Brain microvascular endothelial cell (primary cell): ENCODE measurements around the gene GNB5.

Experiments used
- DNase-seq: peaks from one replicate; pipeline ENCODE4 v3.0.0-alpha.2; 2020
- H3K27ac ChIP-seq: fragments of 250-450 bp; sonication (Bioruptor Pico); 2 replicates; pipeline ENCODE4 v1.5.1; 2020; ENCODE audit warnings: mild to moderate bottlenecking, moderate library complexity
- H3K27me3 ChIP-seq: fragments of 250-450 bp; sonication (Bioruptor Pico); replicated peaks from 2 replicates; pipeline ENCODE4 v1.5.1; 2020; ENCODE audit warnings: mild to moderate bottlenecking
- H3K36me3 ChIP-seq: fragments of 250-450 bp; sonication (Bioruptor Pico); replicated peaks from 2 replicates; pipeline ENCODE4 v1.5.1; 2020; ENCODE audit warnings: mild to moderate bottlenecking
- H3K4me3 ChIP-seq: 2 replicates; pipeline ENCODE4 v1.5.1; 2011; ENCODE audit warnings: low read depth, mild to moderate bottlenecking, control low read depth, low read length, moderate library complexity
- CTCF ChIP-seq: IDR thresholded peaks from 2 replicates; pipeline ENCODE4 v1.5.1; 2011; ENCODE audit warnings: low read depth, mild to moderate bottlenecking, moderate library complexity, low read length, control low read depth, inconsistent platforms; ENCODE audit errors: missing control alignments
- in situ Hi-C: cut with HindIII; loops from 2 replicates; pipeline ENCODE4 v1.10.0; 2017; ENCODE audit warnings: low sequenced_read_pairs, low pct_ligation_motif_present

GNB5 gene

GRCh38 chr15:52180851-52181450, 10.2 kb downstream of the GNB5 start:
- in situ Hi-C loops, result no loop called here
- no peak for TF ChIP-seq CTCF
- Histone ChIP-seq H3K27me3 (no peaks in the 10 kb centered on the region), H3K36me3 (no peaks in the 10 kb centered on the region), H3K27ac (no peak overlapping the region), H3K4me3 (no peak overlapping the region)
- no peak for DNase-seq

GRCh38 chr15:52180196-52180835, 10.9 kb downstream of the GNB5 start:
- in situ Hi-C loops, result no loop called here

GRCh38 chr15:52179278-52180195, 11.7 kb downstream of the GNB5 start:
- Histone ChIP-seq H3K36me3 (no peaks in the 10 kb centered on the region), H3K27me3 (no peaks in the 10 kb centered on the region), H3K4me3 (peak overlapping the region; percentile 78), H3K27ac (peak overlapping the region; percentile 77)
- DNase-seq, result peak; percentile 56
- no peak for TF ChIP-seq CTCF
- in situ Hi-C loops, result no loop called here

More at GRCh38 chr15:52180196-52180835, 10.9 kb downstream of the GNB5 start:
- Histone ChIP-seq H3K27ac (no peak overlapping the region), H3K36me3 (no peaks in the 10 kb centered on the region), H3K27me3 (no peaks in the 10 kb centered on the region), H3K4me3 (peak overlapping the region; percentile 78)
- no peak for TF ChIP-seq CTCF
- DNase-seq, result no peak

- no peaks in the 10 kb centered on the region for H3K27me3 ChIP-seq
- TF ChIP-seq CTCF, result no peak
- H3K27ac ChIP-seq, result peak overlapping the region; percentile 77
- no peak for DNase-seq
- in situ Hi-C loops, result no loop called here
- H3K36me3 ChIP-seq, result no peaks in the 10 kb centered on the region
- peak overlapping the region; percentile 78 for H3K4me3 ChIP-seq
These were observed 12.4 kb downstream of the GNB5 start for GRCh38 chr15:52178765-52179164.

DNA sequence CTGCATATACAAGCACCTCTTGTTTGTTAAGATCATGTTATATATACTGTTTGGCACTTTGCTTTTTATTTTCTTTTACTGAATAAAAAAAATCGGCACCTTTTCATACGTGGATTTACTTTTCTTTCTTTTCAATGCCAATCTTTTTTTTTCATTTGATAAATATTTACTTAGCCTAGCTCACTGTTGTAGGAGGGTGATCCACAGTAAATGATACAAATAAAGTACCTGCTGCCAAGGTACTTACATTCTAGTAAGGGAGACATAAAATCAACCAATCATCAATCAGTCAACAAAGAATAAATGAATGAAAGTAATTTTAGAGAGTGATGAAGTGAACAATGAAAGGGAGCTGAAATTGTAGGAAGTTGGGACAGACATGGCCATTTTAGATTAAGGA, 18.3 kb downstream of the GNB5 start:
- H3K4me3 ChIP-seq, result no peak overlapping the region
- no peaks in the 10 kb centered on the region for H3K27me3 ChIP-seq
- in situ Hi-C loops, result no loop called here
- H3K27ac ChIP-seq, result no peak overlapping the region
- TF ChIP-seq CTCF, result no peak
- no peak for DNase-seq
- H3K36me3 ChIP-seq, result no peaks in the 10 kb centered on the region
